IPS-20b (cell line): ENCODE measurements around the gene SAMD13.

Experiments
- H3K27ac ChIP-seq: one replicate; pipeline ENCODE4 v1.5.1; 2013; ENCODE audit warnings: low read length
- H3K27me3 ChIP-seq: 2 replicates; pipeline ENCODE4 v1.6.1; 2013; ENCODE audit warnings: mild to moderate bottlenecking, low read length, inconsistent platforms; ENCODE audit not compliant: insufficient read depth
- H3K36me3 ChIP-seq: 2 replicates; pipeline ENCODE4 v1.6.1; 2013; ENCODE audit warnings: low read depth, mild to moderate bottlenecking, inconsistent platforms, low read length, moderate library complexity; ENCODE audit not compliant: insufficient read depth
- H3K4me1 ChIP-seq: 2 replicates; pipeline ENCODE4 v1.6.1; 2013; ENCODE audit warnings: mild to moderate bottlenecking, control low read depth, inconsistent platforms, low read length, moderate library complexity; ENCODE audit not compliant: insufficient read depth
- H3K4me3 ChIP-seq: 2 replicates; pipeline ENCODE4 v1.5.1; 2013; ENCODE audit warnings: mild to moderate bottlenecking, low read length, inconsistent platforms
- H3K9ac ChIP-seq: 2 replicates; pipeline ENCODE4 v1.6.1; 2013; ENCODE audit warnings: low read depth, mild to moderate bottlenecking, inconsistent platforms, low read length, moderate library complexity
- H3K9me3 ChIP-seq: 2 replicates; pipeline ENCODE4 v1.6.1; 2013; ENCODE audit warnings: mild to moderate bottlenecking, low read depth, low read length, inconsistent platforms; ENCODE audit not compliant: insufficient read depth

The SAMD13 gene

GRCh38 chr1:84347932-84348555 lies 46.5 kb downstream of the SAMD13 start:
- Histone ChIP-seq H3K27me3 (no peaks in the 10 kb centered on the region), H3K4me3 (no peak overlapping the region), H3K9ac (no peak overlapping the region), H3K9me3 (no peaks in the 10 kb centered on the region), H3K36me3 (no peaks in the 10 kb centered on the region), H3K27ac (no peak overlapping the region), H3K4me1 (no peaks in the 10 kb centered on the region)

- Histone ChIP-seq H3K4me3 (no peak overlapping the region), H3K4me1 (no peaks in the 10 kb centered on the region), H3K36me3 (no peaks in the 10 kb centered on the region), H3K9me3 (no peaks in the 10 kb centered on the region), H3K9ac (no peak overlapping the region), H3K27me3 (no peaks in the 10 kb centered on the region), H3K27ac (no peak overlapping the region)
Observed at GRCh38 chr1:84348759-84349158, 47.3 kb downstream of the SAMD13 start.

DNA sequence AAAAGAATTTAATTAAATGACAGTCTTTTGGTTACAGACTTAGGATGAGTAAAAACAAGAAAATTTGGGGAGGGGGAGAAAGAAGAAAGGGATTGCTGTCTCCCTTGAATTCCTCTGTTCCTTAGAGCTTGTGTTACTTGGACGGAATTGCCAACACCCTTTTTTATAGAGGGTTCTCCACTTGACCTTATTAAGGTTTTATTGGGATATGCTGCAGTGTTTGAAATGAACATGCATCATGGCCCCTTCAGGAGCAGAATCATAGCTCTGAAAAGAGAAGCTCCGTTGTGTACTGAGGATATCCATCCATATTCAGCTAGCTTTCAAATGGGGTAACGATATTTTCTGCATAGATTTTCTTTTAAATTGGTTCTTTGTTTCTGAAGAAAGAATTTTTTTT lies 48.6 kb downstream of the SAMD13 start:
- Histone ChIP-seq H3K4me3 (no peak overlapping the region), H3K36me3 (no peaks in the 10 kb centered on the region), H3K27me3 (no peaks in the 10 kb centered on the region), H3K9me3 (no peaks in the 10 kb centered on the region), H3K27ac (no peak overlapping the region), H3K9ac (no peak overlapping the region), H3K4me1 (no peaks in the 10 kb centered on the region)

DNA sequence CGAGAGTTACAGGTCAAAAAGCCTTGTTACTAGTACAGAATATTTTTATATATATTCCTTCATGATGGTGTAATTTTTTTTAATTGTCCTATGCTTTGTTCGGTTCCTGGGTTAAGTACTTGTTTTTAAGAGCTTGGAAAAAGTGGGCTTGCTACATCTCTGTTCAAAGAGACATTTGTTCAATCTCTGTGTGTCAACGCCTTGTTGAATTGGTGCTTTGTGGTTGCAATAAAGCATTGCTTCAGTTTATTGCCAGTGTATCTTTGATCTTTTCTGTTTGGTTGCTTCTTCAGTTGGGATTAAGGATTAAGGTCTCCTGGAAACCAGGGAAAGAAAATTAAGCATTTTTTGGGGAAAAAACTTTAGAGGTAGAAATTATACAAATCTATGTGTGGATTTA lies 49.0 kb downstream of the SAMD13 start:
- no peaks in the 10 kb centered on the region for H3K36me3 ChIP-seq
- H3K27ac ChIP-seq: no peak overlapping the region
- no peak overlapping the region for H3K9ac ChIP-seq
- no peaks in the 10 kb centered on the region for H3K9me3 ChIP-seq
- no peaks in the 10 kb centered on the region for H3K27me3 ChIP-seq
- no peak overlapping the region for H3K4me3 ChIP-seq
- H3K4me1 ChIP-seq: no peaks in the 10 kb centered on the region

- Histone ChIP-seq H3K9ac (no peak overlapping the region), H3K4me1 (no peaks in the 10 kb centered on the region), H3K27ac (no peak overlapping the region), H3K27me3 (no peaks in the 10 kb centered on the region), H3K9me3 (no peaks in the 10 kb centered on the region), H3K36me3 (no peaks in the 10 kb centered on the region), H3K4me3 (no peak overlapping the region)
Observed at GRCh38 chr1:84352298-84353106, 51.0 kb downstream of the SAMD13 start.

- Histone ChIP-seq H3K4me3 (no peak overlapping the region), H3K4me1 (no peaks in the 10 kb centered on the region), H3K9ac (no peak overlapping the region), H3K27ac (no peak overlapping the region), H3K36me3 (no peaks in the 10 kb centered on the region), H3K27me3 (no peaks in the 10 kb centered on the region), H3K9me3 (no peaks in the 10 kb centered on the region)
Observed at GRCh38 chr1:84353695-84354094, 52.2 kb downstream of the SAMD13 start.

- Histone ChIP-seq H3K4me3 (no peak overlapping the region), H3K9me3 (no peaks in the 10 kb centered on the region), H3K27ac (no peak overlapping the region), H3K4me1 (no peaks in the 10 kb centered on the region), H3K36me3 (no peaks in the 10 kb centered on the region), H3K9ac (no peak overlapping the region), H3K27me3 (no peaks in the 10 kb centered on the region)
Observed at GRCh38 chr1:84355556-84355955, 54.0 kb downstream of the SAMD13 start.

GRCh38 chr1:84356881-84357280 lies 55.4 kb downstream of the SAMD13 start:
- H3K4me3 ChIP-seq: no peak overlapping the region
- no peaks in the 10 kb centered on the region for H3K36me3 ChIP-seq
- H3K9ac ChIP-seq: no peak overlapping the region
- no peaks in the 10 kb centered on the region for H3K9me3 ChIP-seq
- H3K27me3 ChIP-seq: no peaks in the 10 kb centered on the region
- no peak overlapping the region for H3K27ac ChIP-seq
- H3K4me1 ChIP-seq: no peaks in the 10 kb centered on the region

DNA sequence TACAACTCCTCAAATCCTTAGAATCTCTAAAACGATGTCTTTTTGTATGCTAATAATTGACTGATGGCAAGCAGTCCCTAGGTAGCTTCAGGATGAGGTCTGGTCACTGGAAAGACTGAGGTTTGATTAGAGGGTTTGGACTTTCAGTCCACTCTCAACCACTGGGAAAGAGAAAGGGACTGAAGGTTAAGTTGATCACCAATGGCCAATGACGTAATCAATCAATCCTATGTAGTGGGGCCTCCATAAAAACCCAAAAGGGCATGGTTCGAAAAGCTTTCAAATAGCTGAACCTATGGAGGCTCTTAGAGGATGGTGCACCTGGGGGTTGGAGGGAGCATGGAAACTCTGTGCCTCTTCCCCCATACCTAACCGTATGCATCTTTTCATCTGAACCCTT lies 57.2 kb downstream of the SAMD13 start:
- Histone ChIP-seq H3K4me3 (no peak overlapping the region), H3K36me3 (no peaks in the 10 kb centered on the region), H3K27me3 (no peaks in the 10 kb centered on the region), H3K4me1 (no peaks in the 10 kb centered on the region), H3K9ac (no peak overlapping the region), H3K27ac (no peak overlapping the region), H3K9me3 (no peaks in the 10 kb centered on the region)

DNA sequence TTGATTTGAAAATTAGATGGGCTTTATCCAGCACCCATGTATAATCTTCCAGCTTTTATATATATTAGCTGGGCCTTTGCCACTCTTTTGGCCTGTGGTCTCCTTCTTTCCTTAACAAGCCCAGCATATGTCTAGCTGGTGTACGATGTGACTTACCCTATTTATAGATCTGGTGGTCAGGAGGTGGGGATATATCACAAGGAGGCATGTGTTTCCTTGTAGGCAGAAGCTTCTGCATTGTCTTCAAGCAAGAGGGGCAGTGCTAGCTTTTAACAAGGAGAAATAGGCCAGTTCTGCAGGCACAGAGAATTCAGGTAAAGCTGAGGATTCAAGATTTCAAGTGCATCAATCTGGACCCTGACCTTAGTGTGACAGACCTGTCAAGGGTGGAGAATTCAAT lies 58.8 kb downstream of the SAMD13 start:
- Histone ChIP-seq H3K36me3 (no peaks in the 10 kb centered on the region), H3K27me3 (no peaks in the 10 kb centered on the region), H3K4me3 (no peak overlapping the region), H3K27ac (no peak overlapping the region), H3K9ac (no peak overlapping the region), H3K4me1 (no peaks in the 10 kb centered on the region), H3K9me3 (no peaks in the 10 kb centered on the region)

GRCh38 chr1:84361796-84362195 lies 60.3 kb downstream of the SAMD13 start:
- Histone ChIP-seq H3K27me3 (no peaks in the 10 kb centered on the region), H3K27ac (no peak overlapping the region), H3K9me3 (no peaks in the 10 kb centered on the region), H3K9ac (no peak overlapping the region), H3K36me3 (no peaks in the 10 kb centered on the region), H3K4me3 (no peak overlapping the region), H3K4me1 (no peaks in the 10 kb centered on the region)

GRCh38 chr1:84363019-84363418 lies 61.5 kb downstream of the SAMD13 start:
- H3K9me3 ChIP-seq: no peaks in the 10 kb centered on the region
- H3K27me3 ChIP-seq: no peaks in the 10 kb centered on the region
- H3K9ac ChIP-seq: no peak overlapping the region
- no peak overlapping the region for H3K4me3 ChIP-seq
- no peak overlapping the region for H3K27ac ChIP-seq
- H3K4me1 ChIP-seq: no peaks in the 10 kb centered on the region
- no peaks in the 10 kb centered on the region for H3K36me3 ChIP-seq
